ENCODE measurements around the gene HEPHL1.

HEPHL1 gene

DNA sequence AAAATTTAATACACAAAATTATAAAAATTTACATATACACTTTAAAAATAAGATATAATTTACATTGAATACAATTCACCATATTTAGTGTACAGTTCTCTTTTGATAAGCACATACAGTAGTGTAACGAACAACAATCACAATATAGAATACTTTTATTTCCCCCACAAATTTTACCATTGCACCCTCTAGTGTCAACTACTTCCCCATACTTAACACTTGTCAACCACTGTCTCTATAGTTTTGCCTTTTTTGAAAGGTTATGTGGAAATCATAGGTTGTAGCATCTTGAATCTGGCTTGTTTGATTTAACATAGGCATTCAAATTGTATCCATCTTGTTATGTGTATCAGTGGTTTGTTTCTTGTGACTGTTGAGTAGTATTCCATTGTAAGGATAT, 86.2 kb downstream of the HEPHL1 start:
- Histone ChIP-seq H3K4me1 (peaks cover 0 to 12% (median 6%) of the 10 kb centered on the region in 4 donors), H3K27ac (no peak overlapping the region), H3K27me3 (no peaks in the 10 kb centered on the region), H3K9me3 (peaks cover 0 to 3% (median 0%) of the 10 kb centered on the region in 3 donors), H3K36me3 (no peaks in the 10 kb centered on the region), H3K4me3 (no peak overlapping the region)
- TF ChIP-seq, protein P1, sequence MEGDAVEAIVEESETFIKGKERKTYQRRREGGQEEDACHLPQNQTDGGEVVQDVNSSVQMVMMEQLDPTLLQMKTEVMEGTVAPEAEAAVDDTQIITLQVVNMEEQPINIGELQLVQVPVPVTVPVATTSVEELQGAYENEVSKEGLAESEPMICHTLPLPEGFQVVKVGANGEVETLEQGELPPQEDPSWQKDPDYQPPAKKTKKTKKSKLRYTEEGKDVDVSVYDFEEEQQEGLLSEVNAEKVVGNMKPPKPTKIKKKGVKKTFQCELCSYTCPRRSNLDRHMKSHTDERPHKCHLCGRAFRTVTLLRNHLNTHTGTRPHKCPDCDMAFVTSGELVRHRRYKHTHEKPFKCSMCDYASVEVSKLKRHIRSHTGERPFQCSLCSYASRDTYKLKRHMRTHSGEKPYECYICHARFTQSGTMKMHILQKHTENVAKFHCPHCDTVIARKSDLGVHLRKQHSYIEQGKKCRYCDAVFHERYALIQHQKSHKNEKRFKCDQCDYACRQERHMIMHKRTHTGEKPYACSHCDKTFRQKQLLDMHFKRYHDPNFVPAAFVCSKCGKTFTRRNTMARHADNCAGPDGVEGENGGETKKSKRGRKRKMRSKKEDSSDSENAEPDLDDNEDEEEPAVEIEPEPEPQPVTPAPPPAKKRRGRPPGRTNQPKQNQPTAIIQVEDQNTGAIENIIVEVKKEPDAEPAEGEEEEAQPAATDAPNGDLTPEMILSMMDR (IDR thresholded peaks at IDR 0.05): no peak
- DNase-seq: no peak
- intact Hi-C loops (cut with DNase I; ENCODE audit: low total_unique reads): no loop called here

DNA sequence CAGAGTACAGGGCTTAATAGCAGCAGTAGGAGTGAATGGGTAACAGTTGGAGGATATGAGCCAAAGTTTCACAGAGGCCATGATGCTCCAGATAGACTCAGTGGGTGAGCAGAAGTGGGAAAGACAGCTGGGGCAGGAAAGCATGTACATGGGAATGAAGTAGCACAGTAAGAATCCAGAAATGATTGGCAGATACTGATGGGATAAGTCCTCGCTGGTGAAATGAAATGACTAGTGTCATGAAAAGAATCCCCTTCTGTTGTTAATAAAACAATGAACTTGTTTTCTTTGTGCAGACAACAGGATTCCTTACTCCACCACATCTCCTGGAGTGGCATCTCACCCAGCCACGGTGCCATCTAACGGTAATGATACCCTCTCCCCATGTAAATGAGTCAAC, 90.1 kb downstream of the HEPHL1 start:
- no peak for DNase-seq
- H3K27ac ChIP-seq: peak overlapping the region; percentile 36 to 52
- H3K9me3 ChIP-seq: no peaks in the 10 kb centered on the region
- no peaks in the 10 kb centered on the region for H3K36me3 ChIP-seq
- intact Hi-C loops (cut with DNase I; ENCODE audit: low total_unique reads): no loop called here
- no peaks in the 10 kb centered on the region for H3K27me3 ChIP-seq
- TF ChIP-seq, protein P1 (IDR thresholded peaks at IDR 0.05): no peak
- H3K4me1 ChIP-seq: peaks cover 0 to 29% (median 15%) of the 10 kb centered on the region in 4 donors
- H3K4me3 ChIP-seq: no peak overlapping the region

DNA sequence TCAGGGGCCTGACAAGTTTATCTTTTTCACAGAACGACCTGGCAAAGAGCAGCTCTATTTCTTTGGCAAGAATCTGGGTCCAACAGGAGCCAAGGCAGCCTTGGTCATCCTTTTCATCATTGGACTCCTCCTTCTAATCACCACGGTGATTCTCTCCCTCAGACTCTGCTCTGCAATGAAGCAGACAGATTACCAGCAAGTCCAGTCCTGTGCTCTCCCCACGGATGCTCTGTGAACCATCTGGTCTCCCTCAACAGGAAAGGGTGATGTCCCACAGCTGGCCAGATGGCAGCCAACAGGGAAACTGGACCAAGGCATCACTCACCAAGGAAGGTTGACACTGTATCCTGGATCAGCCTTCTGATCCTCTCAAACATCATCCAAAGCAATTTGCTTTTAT, 90.5 kb downstream of the HEPHL1 start:
- Histone ChIP-seq H3K27ac (peak overlapping the region; percentile 36 to 52), H3K4me1 (peaks cover 0 to 34% (median 17%) of the 10 kb centered on the region in 4 donors), H3K9me3 (no peaks in the 10 kb centered on the region), H3K27me3 (no peaks in the 10 kb centered on the region), H3K4me3 (no peak overlapping the region), H3K36me3 (no peaks in the 10 kb centered on the region)
- intact Hi-C loops (cut with DNase I; ENCODE audit: low total_unique reads): no loop called here
- DNase-seq: no peak
- TF ChIP-seq, protein P1 (IDR thresholded peaks at IDR 0.05): no peak

DNA sequence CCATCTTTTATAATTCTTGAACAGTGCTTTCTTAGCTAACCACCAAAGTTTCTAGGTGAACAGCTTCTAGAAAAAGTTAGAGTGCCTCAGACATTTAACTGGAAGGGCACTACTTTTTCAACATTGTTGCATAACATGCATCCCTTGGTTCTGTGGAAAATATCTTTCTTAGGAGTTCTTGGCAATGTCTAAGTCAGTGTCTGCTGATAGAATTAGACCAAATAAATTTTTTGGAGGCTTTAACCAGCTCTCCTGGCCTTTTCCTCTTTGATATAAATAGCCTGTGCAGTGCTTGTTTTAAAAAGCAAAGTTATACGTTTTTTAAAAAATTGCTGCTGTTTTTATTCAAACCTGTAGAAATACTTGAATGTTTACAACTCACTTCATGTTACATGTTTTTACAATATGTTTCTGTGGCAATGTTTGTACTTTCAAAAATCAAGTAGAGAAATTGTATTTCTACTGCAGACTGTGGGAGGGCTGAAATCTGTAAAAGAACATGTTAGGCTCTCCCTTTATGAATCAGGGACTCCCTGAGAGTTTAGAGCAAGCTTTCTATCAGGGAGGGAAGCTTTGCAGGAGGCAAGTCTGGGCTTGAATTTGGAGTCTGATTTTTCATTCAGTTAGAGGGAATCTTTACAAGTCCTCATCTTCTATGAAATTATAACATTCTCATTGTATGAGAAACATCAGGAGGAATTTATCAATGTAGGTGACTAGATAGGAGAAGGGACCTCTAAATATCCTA, 91.2 kb downstream of the HEPHL1 start:
- peaks cover 0 to 37% (median 18%) of the 10 kb centered on the region in 4 donors for H3K4me1 ChIP-seq
- TF ChIP-seq, protein P1 (IDR thresholded peaks at IDR 0.05): no peak
- intact Hi-C loops (cut with DNase I; ENCODE audit: low total_unique reads): no loop called here
- H3K36me3 ChIP-seq: no peaks in the 10 kb centered on the region
- no peaks in the 10 kb centered on the region for H3K27me3 ChIP-seq
- no peak for DNase-seq
- H3K27ac ChIP-seq: peak overlapping the region; percentile 45 to 52
- no peaks in the 10 kb centered on the region for H3K9me3 ChIP-seq
- no peak overlapping the region for H3K4me3 ChIP-seq

DNA sequence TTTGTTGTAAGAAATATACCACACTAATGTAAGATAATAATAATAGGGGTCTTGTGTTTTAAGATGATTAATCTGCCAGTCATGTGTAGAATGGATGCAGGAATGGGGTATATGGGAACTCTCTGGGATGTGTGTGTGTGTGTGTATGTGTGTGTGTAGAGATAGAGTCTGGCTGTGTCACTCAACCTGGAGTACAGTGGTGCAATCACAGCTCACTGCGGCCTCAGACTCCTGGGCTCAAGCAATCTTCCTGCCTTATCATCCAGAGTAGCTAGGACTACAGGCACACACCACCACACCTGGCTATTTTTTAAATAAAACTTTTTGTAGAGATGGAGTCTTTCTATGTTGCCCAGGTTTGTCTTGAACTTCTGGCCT, 96.0 kb downstream of the HEPHL1 start:
- Histone ChIP-seq H3K27me3 (no peaks in the 10 kb centered on the region), H3K4me1 (peaks cover 0 to 26% (median 12%) of the 10 kb centered on the region in 4 donors), H3K36me3 (no peaks in the 10 kb centered on the region), H3K27ac (no peak overlapping the region), H3K9me3 (no peaks in the 10 kb centered on the region), H3K4me3 (no peak overlapping the region)
- TF ChIP-seq, protein P1 (IDR thresholded peaks at IDR 0.05): no peak
- no peak for DNase-seq
- intact Hi-C loops (cut with DNase I; ENCODE audit: low total_unique reads): no loop called here
